ENCODE results near the gene PGM1.

DNA sequence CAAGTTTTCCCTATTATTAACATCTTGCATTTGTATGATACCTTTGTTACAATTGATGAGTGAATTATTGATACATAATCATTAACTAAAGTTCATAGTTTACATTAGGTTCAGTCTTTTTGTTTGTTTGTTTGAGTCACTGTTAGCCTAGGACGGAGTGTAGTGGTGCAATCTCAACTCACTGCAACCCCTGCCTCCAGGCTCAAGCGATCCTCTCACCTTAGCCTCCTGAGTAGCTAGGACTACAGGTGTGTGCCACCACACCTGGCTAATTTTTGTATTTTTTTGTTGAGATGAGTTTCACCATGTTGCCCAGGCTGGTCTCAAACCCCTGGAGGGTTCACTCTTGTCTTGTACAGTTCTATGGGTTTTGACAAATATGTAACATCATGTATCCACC lies 33.9 kb upstream of the PGM1 start:
- TF ChIP-seq, protein P1, sequence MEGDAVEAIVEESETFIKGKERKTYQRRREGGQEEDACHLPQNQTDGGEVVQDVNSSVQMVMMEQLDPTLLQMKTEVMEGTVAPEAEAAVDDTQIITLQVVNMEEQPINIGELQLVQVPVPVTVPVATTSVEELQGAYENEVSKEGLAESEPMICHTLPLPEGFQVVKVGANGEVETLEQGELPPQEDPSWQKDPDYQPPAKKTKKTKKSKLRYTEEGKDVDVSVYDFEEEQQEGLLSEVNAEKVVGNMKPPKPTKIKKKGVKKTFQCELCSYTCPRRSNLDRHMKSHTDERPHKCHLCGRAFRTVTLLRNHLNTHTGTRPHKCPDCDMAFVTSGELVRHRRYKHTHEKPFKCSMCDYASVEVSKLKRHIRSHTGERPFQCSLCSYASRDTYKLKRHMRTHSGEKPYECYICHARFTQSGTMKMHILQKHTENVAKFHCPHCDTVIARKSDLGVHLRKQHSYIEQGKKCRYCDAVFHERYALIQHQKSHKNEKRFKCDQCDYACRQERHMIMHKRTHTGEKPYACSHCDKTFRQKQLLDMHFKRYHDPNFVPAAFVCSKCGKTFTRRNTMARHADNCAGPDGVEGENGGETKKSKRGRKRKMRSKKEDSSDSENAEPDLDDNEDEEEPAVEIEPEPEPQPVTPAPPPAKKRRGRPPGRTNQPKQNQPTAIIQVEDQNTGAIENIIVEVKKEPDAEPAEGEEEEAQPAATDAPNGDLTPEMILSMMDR (IDR thresholded peaks at IDR 0.05; ENCODE audit: insufficient read depth, low read depth, low read length): no peak
- no peak for TF ChIP-seq EZH2 (IDR thresholded peaks at IDR 0.05; ENCODE audit: insufficient read depth, low read length)
